Breast epithelium (tissue), 4 donors: ENCODE results near the gene CDH8. TPM values are rescaled to one million over a fixed set of nuclear protein-coding genes. Genes with fewer than 3 reads are reported as not detected.

Experiments
- DNase-seq, 2 donors: peaks; one replicate each; pipeline ENCODE4 v3.0.0-alpha.2; 2019; ENCODE audit warnings: low spot score in 2 of 2
- H3K27ac ChIP-seq, 2 donors: fragments of 200-600 bp; sonication (generic) in 1 of 2; one replicate each; pipeline ENCODE4 v1.5.1; 2016 to 2019; ENCODE audit warnings: mild to moderate bottlenecking in 1 of 2
- H3K27me3 ChIP-seq, 2 donors: fragments of 200-600 bp; sonication (generic) in 1 of 2; one replicate each; pipeline versions ENCODE4 v1.5.1 to v1.6.0; 2017 to 2019; ENCODE audit warnings: control low read depth in 1 of 2, mild to moderate bottlenecking in 1 of 2
- H3K36me3 ChIP-seq: fragments of 200-600 bp; one replicate; pipeline ENCODE4 v1.5.1; 2019
- H3K4me1 ChIP-seq, 2 donors: fragments of 200-600 bp; sonication (generic); one replicate each; pipeline ENCODE4 v1.5.1; 2016 to 2019; ENCODE audit warnings: control low read depth in 1 of 2
- H3K4me3 ChIP-seq, 3 donors: fragments of 200-600 bp; sonication (generic); 1 replicate in 2 of 3; 2 replicates in 1 of 3; pipeline ENCODE4 v1.5.1; 2016 to 2019; ENCODE audit warnings: mild to moderate bottlenecking in 3 of 3, moderate library complexity in 2 of 3
- H3K9me3 ChIP-seq, 2 donors: fragments of 200-600 bp; sonication (generic) in 1 of 2; one replicate each; pipeline ENCODE4 v1.5.1; 2016 to 2019; ENCODE audit warnings: control low read depth in 1 of 2
- CTCF ChIP-seq, 3 donors: fragments of 450-650 bp; IDR thresholded peaks; one replicate each; pipeline ENCODE4 v1.5.1; 2016 to 2017; ENCODE audit warnings: antibody characterized with exemption in 3 of 3, mild to moderate bottlenecking in 3 of 3, moderate library complexity in 3 of 3
- POLR2A ChIP-seq: fragments of 450-650 bp; IDR thresholded peaks from one replicate; pipeline ENCODE4 v1.6.1; 2016; ENCODE audit warnings: antibody characterized with exemption, mild to moderate bottlenecking, moderate library complexity
- POLR2AphosphoS5 ChIP-seq, 3 donors: sonication (generic); formaldehyde crosslinking; IDR thresholded peaks; one replicate each; pipeline ENCODE4 v1.6.1; 2017; ENCODE audit warnings: antibody characterized with exemption in 3 of 3
- intact Hi-C: fragments of 100-400 bp; cut with DNase I; formaldehyde crosslinking; loops from one replicate; pipeline ENCODE4 v1.15.1; 2023; ENCODE audit warnings: low total_unique reads
- total RNA-seq, 3 donors: library from RNA; depleted of rRNA; stranded (reverse); fragments of >200 nt; gene quantifications; one replicate each; pipeline ENCODE4 v1.1.0, GENCODE V29; 2016

Gene CDH8
- total RNA-seq, 3 donors from 2014 or later = under 0.01 to 0.15 TPM; not detected in 1

GRCh38 chr16:62020681-62021080, 15.6 kb downstream of the CDH8 start:
- Histone ChIP-seq H3K9me3 (no peaks in the 10 kb centered on the region), H3K36me3 (no peaks in the 10 kb centered on the region), H3K4me1 (no peaks in the 10 kb centered on the region), H3K4me3 (no peak overlapping the region), H3K27me3 (no peaks in the 10 kb centered on the region), H3K27ac (no peak overlapping the region)
- intact Hi-C loops = no loop called here
- no peak for DNase-seq
- no peak for TF ChIP-seq CTCF (IDR thresholded peaks at IDR 0.05)
- no peak for TF ChIP-seq POLR2A
- no peak for TF ChIP-seq POLR2AphosphoS5 (IDR thresholded peaks at IDR 0.05)

GRCh38 chr16:62019851-62020250, 16.4 kb downstream of the CDH8 start:
- DNase-seq = no peak
- H3K4me3 ChIP-seq = no peak overlapping the region
- intact Hi-C loops = no loop called here
- TF ChIP-seq POLR2A (no peak), CTCF (IDR thresholded peaks at IDR 0.05) (no peak), POLR2AphosphoS5 (IDR thresholded peaks at IDR 0.05) (no peak)
- no peaks in the 10 kb centered on the region for H3K9me3 ChIP-seq
- no peak overlapping the region for H3K27ac ChIP-seq
- H3K4me1 ChIP-seq = no peaks in the 10 kb centered on the region
- no peaks in the 10 kb centered on the region for H3K27me3 ChIP-seq
- H3K36me3 ChIP-seq = no peaks in the 10 kb centered on the region

- TF ChIP-seq POLR2A (no peak), POLR2AphosphoS5 (IDR thresholded peaks at IDR 0.05) (no peak), CTCF (IDR thresholded peaks at IDR 0.05) (no peak)
- Histone ChIP-seq H3K27me3 (no peaks in the 10 kb centered on the region), H3K36me3 (no peaks in the 10 kb centered on the region), H3K4me1 (no peaks in the 10 kb centered on the region), H3K4me3 (no peak overlapping the region), H3K9me3 (no peaks in the 10 kb centered on the region), H3K27ac (no peak overlapping the region)
- intact Hi-C loops = no loop called here
- no peak for DNase-seq
Observed at GRCh38 chr16:62018301-62019060, 17.8 kb downstream of the CDH8 start.

GRCh38 chr16:62014319-62014923, 21.8 kb downstream of the CDH8 start:
- Histone ChIP-seq H3K27ac (no peak overlapping the region), H3K4me3 (no peak overlapping the region), H3K4me1 (no peaks in the 10 kb centered on the region), H3K9me3 (no peaks in the 10 kb centered on the region), H3K36me3 (no peaks in the 10 kb centered on the region), H3K27me3 (no peaks in the 10 kb centered on the region)
- DNase-seq = no peak
- TF ChIP-seq POLR2AphosphoS5 (IDR thresholded peaks at IDR 0.05) (no peak), CTCF (IDR thresholded peaks at IDR 0.05) (no peak), POLR2A (no peak)
- intact Hi-C loops = no loop called here

GRCh38 chr16:62010186-62010585, 26.1 kb downstream of the CDH8 start:
- no peaks in the 10 kb centered on the region for H3K27me3 ChIP-seq
- no peaks in the 10 kb centered on the region for H3K4me1 ChIP-seq
- H3K9me3 ChIP-seq = no peaks in the 10 kb centered on the region
- no peak for DNase-seq
- no peak for TF ChIP-seq CTCF (IDR thresholded peaks at IDR 0.05)
- no peak for TF ChIP-seq POLR2A
- TF ChIP-seq POLR2AphosphoS5 (IDR thresholded peaks at IDR 0.05) = no peak
- no peak overlapping the region for H3K4me3 ChIP-seq
- no peak overlapping the region for H3K27ac ChIP-seq
- intact Hi-C loops = no loop called here
- H3K36me3 ChIP-seq = no peaks in the 10 kb centered on the region
